Panc1 (cell line): ENCODE results near the gene CACNG1.

Experiments used
- TCF7L2 ChIP-seq: IDR thresholded peaks from 2 replicates; pipeline ENCODE4 v1.6.1; 2011; ENCODE audit warnings: mild to moderate bottlenecking, low read depth, low read length, inconsistent platforms
- TF ChIP-seq, protein P1 (sequence below): fragments of 450-650 bp; IDR thresholded peaks from 2 replicates; pipeline ENCODE4 v1.5.1; 2017; ENCODE audit warnings: mild to moderate bottlenecking

DNA sequence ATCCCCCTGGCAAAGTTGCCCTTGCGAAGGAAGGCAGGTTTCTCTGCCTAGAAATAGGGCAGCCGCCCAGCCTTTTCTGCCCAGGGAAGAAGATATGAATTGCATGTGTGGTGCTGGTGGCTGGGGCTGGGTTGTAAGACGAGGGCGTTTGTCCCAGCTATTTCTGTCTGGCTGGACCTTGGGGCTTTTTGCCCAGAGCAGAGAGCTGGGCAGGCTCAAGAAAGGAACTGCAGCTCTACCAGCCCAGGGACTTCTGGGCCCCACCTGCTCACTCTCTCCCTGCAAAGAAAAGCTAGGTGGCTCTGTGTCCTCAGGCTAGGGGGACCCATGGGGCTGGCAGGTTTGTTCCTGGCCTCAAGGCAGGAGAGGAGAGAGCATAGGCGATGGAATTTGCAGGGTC lies 586 bp downstream of the CACNG1 start:
- TF ChIP-seq, protein P1, sequence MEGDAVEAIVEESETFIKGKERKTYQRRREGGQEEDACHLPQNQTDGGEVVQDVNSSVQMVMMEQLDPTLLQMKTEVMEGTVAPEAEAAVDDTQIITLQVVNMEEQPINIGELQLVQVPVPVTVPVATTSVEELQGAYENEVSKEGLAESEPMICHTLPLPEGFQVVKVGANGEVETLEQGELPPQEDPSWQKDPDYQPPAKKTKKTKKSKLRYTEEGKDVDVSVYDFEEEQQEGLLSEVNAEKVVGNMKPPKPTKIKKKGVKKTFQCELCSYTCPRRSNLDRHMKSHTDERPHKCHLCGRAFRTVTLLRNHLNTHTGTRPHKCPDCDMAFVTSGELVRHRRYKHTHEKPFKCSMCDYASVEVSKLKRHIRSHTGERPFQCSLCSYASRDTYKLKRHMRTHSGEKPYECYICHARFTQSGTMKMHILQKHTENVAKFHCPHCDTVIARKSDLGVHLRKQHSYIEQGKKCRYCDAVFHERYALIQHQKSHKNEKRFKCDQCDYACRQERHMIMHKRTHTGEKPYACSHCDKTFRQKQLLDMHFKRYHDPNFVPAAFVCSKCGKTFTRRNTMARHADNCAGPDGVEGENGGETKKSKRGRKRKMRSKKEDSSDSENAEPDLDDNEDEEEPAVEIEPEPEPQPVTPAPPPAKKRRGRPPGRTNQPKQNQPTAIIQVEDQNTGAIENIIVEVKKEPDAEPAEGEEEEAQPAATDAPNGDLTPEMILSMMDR: no peak
- no peak for TF ChIP-seq TCF7L2
